Measurements from ENCODE around the gene TSKS. TPM values are rescaled to one million over a fixed set of nuclear protein-coding genes. Genes with fewer than 3 reads are reported as not detected.
A peak's percentile ranks its signal among the peaks of the same experiment; 100 is the strongest.

TSKS gene
- total RNA-seq, 5 donors from 2014 or later (not counting 1 experiment from before 2014, with no cell fraction given), result 0.23 to 4.1 (median 2.1) TPM

DNA sequence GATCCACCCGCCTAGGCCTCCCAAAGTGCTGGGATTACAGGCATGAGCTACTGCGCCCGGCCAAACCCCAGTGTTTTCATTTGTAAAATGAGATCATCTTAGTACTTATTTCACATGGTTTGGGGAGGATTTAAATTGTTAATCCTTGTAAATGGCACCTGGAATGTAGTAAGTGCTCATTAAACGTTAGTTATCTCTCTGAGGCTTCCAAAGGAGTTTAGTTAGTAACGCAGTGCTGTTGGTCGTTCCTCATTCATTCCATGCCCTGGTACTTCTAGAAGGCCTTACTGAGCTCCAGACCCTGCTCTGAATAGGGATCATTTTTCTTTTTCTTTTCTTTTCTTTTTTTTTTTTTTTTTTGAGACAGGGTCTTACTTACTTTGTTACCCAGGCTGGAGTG, 67.0 kb downstream of the TSKS start:
- H3K4me3 Mint-ChIP-seq, result no peak overlapping the region
- peaks cover 4 to 9% (median 6%) of the 10 kb centered on the region in 3 donors for H3K4me1 Mint-ChIP-seq
- ATAC-seq (replicated peaks in 1 of 4) (no peak), DNase-seq (no peak)
- ChIA-PET CTCF (no interaction called here), POLR2A (interaction anchor here (0.5 to 0.6 kb wide), 2 partner anchors 11 to 31 kb away, joined by 3 read pairs; partner anchors contain the start of genes BCL2L12 (in 1 of the 2) and IRF3 (in 1 of the 2))
- H3K4me3 ChIP-seq (ENCODE audit: control insufficient read depth in 1 of 2, extremely low read depth in 1 of 2, low read length in 1 of 2), result no peak overlapping the region
- no CpG with 5 or more reads among the region's 6 CpGs for WGBS (ENCODE audit: insufficient coverage)
- no peak overlapping the region for H3K27ac ChIP-seq (ENCODE audit: low read length)
- no peaks in the 10 kb centered on the region for H3K36me3 ChIP-seq (ENCODE audit: control insufficient read depth in 2 of 2, extremely low read depth in 1 of 2, insufficient read depth in 1 of 2, low read length in 1 of 2)
- no peaks in the 10 kb centered on the region for H3K9me3 Mint-ChIP-seq
- no peak overlapping the region for H3K27ac Mint-ChIP-seq
- H3K27me3 Mint-ChIP-seq, result peaks cover 0 to 18% of the 10 kb centered on the region in 2 donors
- H3K36me3 Mint-ChIP-seq, result no peaks in the 10 kb centered on the region
- H3K9me3 ChIP-seq, result no peaks in the 10 kb centered on the region
- peaks cover 4 to 8% of the 10 kb centered on the region in 2 experiments for H3K4me1 ChIP-seq (ENCODE audit: control insufficient read depth in 1 of 2, extremely low read depth in 1 of 2, insufficient read depth in 2 of 2, low read length in 2 of 2)
- H3K27me3 ChIP-seq (replicated peaks in 1 of 2; ENCODE audit: control insufficient read depth in 2 of 2, extremely low read depth in 1 of 2, insufficient read depth in 2 of 2, low read length in 1 of 2), result peaks cover 3 to 34% of the 10 kb centered on the region in 2 experiments

DNA sequence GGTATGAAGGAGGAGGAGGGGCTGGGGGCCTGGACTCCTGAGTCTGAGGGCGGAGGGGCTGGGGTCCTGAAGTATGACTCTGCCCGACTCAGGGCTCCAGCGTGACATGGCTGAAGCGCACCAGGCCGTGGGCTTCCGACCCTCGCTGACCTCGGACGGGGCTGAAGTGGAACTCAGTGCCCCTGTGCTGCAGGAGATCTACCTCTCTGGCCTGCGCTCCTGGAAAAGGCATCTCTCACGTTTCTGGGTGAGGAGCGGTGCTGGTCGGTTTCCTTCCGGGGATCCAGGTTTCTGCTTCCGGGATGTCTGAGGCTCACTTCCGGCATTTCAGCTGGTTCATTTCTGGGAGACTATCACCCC, 71.0 kb downstream of the TSKS start:
- H3K36me3 ChIP-seq (ENCODE audit: control insufficient read depth in 2 of 2, extremely low read depth in 1 of 2, insufficient read depth in 1 of 2, low read length in 1 of 2), result peaks cover under 1 to 6% of the 10 kb centered on the region in 2 donors
- H3K27ac ChIP-seq (ENCODE audit: low read length), result no peak overlapping the region
- ChIA-PET POLR2A (interaction anchor here in 1 of 2 donors (0.5 kb wide), 1 partner anchor 505 kb away, joined by 5 read pairs; no protein-coding TSS in a partner anchor), CTCF (no interaction called here)
- Mint-ChIP-seq H3K27me3 (peaks cover 13 to 26% of the 10 kb centered on the region in 2 donors), H3K27ac (no peak overlapping the region), H3K4me3 (peak overlapping the region in 1 of 3 donors; percentile 82), H3K9me3 (no peaks in the 10 kb centered on the region), H3K36me3 (peaks cover 3% of the 10 kb centered on the region), H3K4me1 (peaks cover 19 to 26% (median 25%) of the 10 kb centered on the region in 3 donors)
- no peak for ATAC-seq (replicated peaks in 1 of 4)
- WGBS (ENCODE audit: insufficient coverage), result 95% methylated on average over 16 of the region's 16 CpGs
- no peak for DNase-seq
- H3K4me1 ChIP-seq (ENCODE audit: control insufficient read depth in 1 of 2, extremely low read depth in 1 of 2, insufficient read depth in 2 of 2, low read length in 2 of 2), result peaks cover 4 to 27% of the 10 kb centered on the region in 2 experiments
- H3K4me3 ChIP-seq (ENCODE audit: control insufficient read depth in 1 of 2, extremely low read depth in 1 of 2, low read length in 1 of 2), result no peak overlapping the region
- peaks cover 5 to 46% of the 10 kb centered on the region in 2 experiments for H3K27me3 ChIP-seq (replicated peaks in 1 of 2; ENCODE audit: control insufficient read depth in 2 of 2, extremely low read depth in 1 of 2, insufficient read depth in 2 of 2, low read length in 1 of 2)
- H3K9me3 ChIP-seq, result no peaks in the 10 kb centered on the region

DNA sequence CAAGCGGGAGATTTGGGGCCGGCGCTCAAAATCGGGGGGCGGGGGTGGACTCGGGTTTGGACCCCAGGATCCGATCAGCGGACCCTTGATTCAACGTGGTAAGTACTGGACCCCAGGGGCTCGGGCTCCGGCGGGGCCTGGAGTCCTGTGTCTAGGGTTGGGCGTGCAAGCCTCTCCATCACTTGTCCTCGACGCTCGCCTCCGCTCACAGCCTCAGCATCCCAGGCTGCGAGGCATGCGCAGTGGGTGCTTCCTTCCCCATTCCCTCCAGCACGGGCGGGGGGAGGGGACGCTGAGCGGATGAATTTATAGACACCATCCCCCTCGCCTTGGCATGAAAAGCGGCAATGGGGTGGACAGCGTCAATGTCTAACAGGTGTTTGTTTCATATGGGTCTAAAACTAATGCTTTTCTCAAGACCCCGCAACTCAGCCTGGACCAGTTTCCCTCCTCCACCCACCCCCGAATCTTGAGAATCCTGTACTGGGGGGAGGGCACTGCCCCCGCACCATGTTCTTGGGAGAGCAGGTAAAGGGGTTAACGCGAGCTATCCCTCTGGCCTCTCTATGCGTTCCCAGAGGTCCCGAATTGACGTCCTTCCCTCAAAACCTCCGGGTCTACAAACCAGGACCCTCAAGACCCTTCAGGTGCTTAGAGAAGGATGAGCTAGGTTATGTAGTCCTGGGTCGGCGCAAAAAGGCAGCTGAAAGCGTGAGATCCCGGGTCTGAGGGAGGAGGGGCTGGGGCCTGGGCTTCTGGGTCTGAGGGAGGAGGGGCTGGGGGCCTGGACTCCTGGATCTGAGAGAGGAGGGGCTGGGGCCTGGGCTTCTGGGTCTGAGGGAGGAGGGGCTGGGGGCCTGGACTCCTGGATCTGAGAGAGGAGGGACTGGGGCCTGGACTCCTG, 71.6 kb downstream of the TSKS start:
- WGBS (ENCODE audit: insufficient coverage), result 18% methylated on average over 21 of the region's 39 CpGs
- Mint-ChIP-seq H3K4me3 (peak overlapping the region; percentile 82 to 89 (median 85)), H3K9me3 (no peaks in the 10 kb centered on the region), H3K27ac (peak overlapping the region in 1 of 2 donors; percentile 73), H3K4me1 (peaks cover 19 to 26% (median 25%) of the 10 kb centered on the region in 3 donors), H3K27me3 (peaks cover 13 to 26% of the 10 kb centered on the region in 2 donors), H3K36me3 (peaks cover 3% of the 10 kb centered on the region)
- Histone ChIP-seq H3K27ac (ENCODE audit: low read length) (no peak overlapping the region), H3K36me3 (ENCODE audit: control insufficient read depth in 2 of 2, extremely low read depth in 1 of 2, insufficient read depth in 1 of 2, low read length in 1 of 2) (peaks cover 4 to 10% of the 10 kb centered on the region in 2 donors), H3K27me3 (replicated peaks in 1 of 2; ENCODE audit: control insufficient read depth in 2 of 2, extremely low read depth in 1 of 2, insufficient read depth in 2 of 2, low read length in 1 of 2) (peaks cover 5 to 46% of the 10 kb centered on the region in 2 experiments), H3K4me1 (ENCODE audit: control insufficient read depth in 1 of 2, extremely low read depth in 1 of 2, insufficient read depth in 2 of 2, low read length in 2 of 2) (peaks cover 4 to 27% of the 10 kb centered on the region in 2 experiments), H3K9me3 (no peaks in the 10 kb centered on the region), H3K4me3 (ENCODE audit: control insufficient read depth in 1 of 2, extremely low read depth in 1 of 2, low read length in 1 of 2) (peak overlapping the region; percentile 52 to 60)
- ATAC-seq (replicated peaks in 1 of 4), result peak; percentile 34 to 59 (median 38)
- ChIA-PET POLR2A (no interaction called here), CTCF (no interaction called here)
- peak in 6 of 35 experiments; percentile 22 to 50 (median 30) for DNase-seq

DNA sequence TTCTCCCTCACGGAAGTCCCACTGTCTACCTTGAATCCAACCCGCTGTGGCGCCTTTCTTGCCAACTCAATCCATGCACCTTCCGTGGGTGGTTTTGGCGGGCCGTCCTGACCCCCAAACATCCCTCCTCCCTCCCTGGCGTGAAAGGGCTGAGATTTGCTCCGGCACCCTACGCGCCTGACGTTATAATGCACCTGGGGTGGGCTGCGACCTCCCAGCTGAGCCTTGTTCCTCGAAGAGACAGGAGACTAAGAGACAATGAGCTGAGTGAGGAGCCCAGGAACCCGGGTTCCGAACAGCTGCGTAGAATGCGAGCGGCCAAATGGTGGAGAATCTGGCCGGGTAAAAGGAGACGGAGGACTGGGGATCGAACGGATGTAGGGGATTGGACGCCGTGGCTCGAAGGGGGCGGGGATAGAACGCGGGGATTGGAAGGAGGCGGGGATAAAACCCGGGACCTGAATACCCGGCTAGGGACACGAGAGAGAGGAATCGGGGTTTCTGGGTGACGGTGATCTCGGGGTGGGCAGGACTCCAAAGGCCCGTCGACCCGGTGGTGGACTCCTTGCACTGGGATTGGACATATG, 72.4 kb downstream of the TSKS start, which contains the start of gene CPT1C:
TSS of gene CPT1C (plus strand) at position 461 of the 587 bp plus-strand sequence. CDS start 1,137 bp downstream, outside the sequence.
- Histone ChIP-seq H3K9me3 (no peaks in the 10 kb centered on the region), H3K36me3 (ENCODE audit: control insufficient read depth in 2 of 2, extremely low read depth in 1 of 2, insufficient read depth in 1 of 2, low read length in 1 of 2) (peaks cover 4 to 18% of the 10 kb centered on the region in 2 donors), H3K4me1 (ENCODE audit: control insufficient read depth in 1 of 2, extremely low read depth in 1 of 2, insufficient read depth in 2 of 2, low read length in 2 of 2) (peaks cover 4 to 27% of the 10 kb centered on the region in 2 experiments), H3K27ac (ENCODE audit: low read length) (no peak within 1 kb of the TSS), H3K27me3 (replicated peaks in 1 of 2; ENCODE audit: control insufficient read depth in 2 of 2, extremely low read depth in 1 of 2, insufficient read depth in 2 of 2, low read length in 1 of 2) (peaks cover 5 to 46% of the 10 kb centered on the region in 2 experiments), H3K4me3 (ENCODE audit: control insufficient read depth in 1 of 2, extremely low read depth in 1 of 2, low read length in 1 of 2) (peak within 1 kb of the TSS; percentile 52 to 60)
- ChIA-PET POLR2A (no interaction called here), CTCF (no interaction called here)
- peak within 1 kb of the TSS; percentile 73 for H3K27ac Mint-ChIP-seq
- peaks cover 19 to 26% (median 25%) of the 10 kb centered on the region in 3 donors for H3K4me1 Mint-ChIP-seq
- WGBS (ENCODE audit: insufficient coverage), result 5% methylated on average over 35 of the region's 38 CpGs
- H3K4me3 Mint-ChIP-seq, result peak within 1 kb of the TSS; percentile 82 to 89 (median 85)
- peaks cover 8% of the 10 kb centered on the region for H3K36me3 Mint-ChIP-seq
- H3K9me3 Mint-ChIP-seq, result no peaks in the 10 kb centered on the region
- peak; percentile 56 to 76 (median 72) for ATAC-seq (replicated peaks in 1 of 4)
- DNase-seq, result peak in 24 of 35 experiments; percentile 13 to 64 (median 44)
- peaks cover 13 to 26% of the 10 kb centered on the region in 2 donors for H3K27me3 Mint-ChIP-seq

DNA sequence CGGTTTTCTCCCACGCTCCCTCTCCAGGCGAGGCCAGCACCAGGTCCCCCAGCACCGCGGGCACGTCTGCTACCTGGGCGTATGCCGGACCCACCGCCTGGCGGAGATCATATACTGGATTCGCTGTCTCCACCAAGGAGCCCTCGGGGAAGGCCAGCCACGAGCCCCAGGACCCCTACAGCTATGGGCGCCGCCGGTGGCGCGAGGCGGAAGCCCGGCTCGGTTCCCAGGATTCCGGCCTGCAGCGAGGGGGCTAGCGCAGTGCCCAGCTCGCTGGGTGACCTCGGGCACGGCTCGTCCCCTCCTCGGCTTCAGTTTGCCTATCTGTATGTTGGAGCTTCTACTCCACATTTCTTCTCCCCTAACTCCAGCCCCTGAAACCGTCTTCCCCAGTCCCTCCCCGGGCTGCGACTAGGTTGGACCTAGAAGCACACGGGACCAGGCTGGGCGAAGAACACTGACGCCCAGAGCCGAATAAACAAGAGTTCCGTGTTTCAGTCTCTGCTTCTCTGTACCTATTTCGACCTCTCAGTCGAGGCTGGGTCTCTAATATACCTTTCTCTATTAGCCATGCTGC, 72.9 kb downstream of the TSKS start:
- Mint-ChIP-seq H3K4me1 (peaks cover 19 to 26% (median 25%) of the 10 kb centered on the region in 3 donors), H3K27me3 (peaks cover 13 to 26% of the 10 kb centered on the region in 2 donors), H3K36me3 (peaks cover 13% of the 10 kb centered on the region), H3K27ac (peak overlapping the region; percentile 73), H3K4me3 (peak overlapping the region; percentile 82 to 89 (median 85)), H3K9me3 (no peaks in the 10 kb centered on the region)
- peak overlapping the region; percentile 52 to 60 for H3K4me3 ChIP-seq (ENCODE audit: control insufficient read depth in 1 of 2, extremely low read depth in 1 of 2, low read length in 1 of 2)
- ChIA-PET CTCF (no interaction called here), POLR2A (no interaction called here)
- ATAC-seq (replicated peaks in 1 of 4), result peak in 3 of 4 experiments; percentile 16 to 17 (median 17)
- no peaks in the 10 kb centered on the region for H3K9me3 ChIP-seq
- peaks cover 5 to 46% of the 10 kb centered on the region in 2 experiments for H3K27me3 ChIP-seq (replicated peaks in 1 of 2; ENCODE audit: control insufficient read depth in 2 of 2, extremely low read depth in 1 of 2, insufficient read depth in 2 of 2, low read length in 1 of 2)
- WGBS (ENCODE audit: insufficient coverage), result 42% methylated on average over 39 of the region's 39 CpGs
- H3K27ac ChIP-seq (ENCODE audit: low read length), result no peak overlapping the region
- H3K4me1 ChIP-seq (ENCODE audit: control insufficient read depth in 1 of 2, extremely low read depth in 1 of 2, insufficient read depth in 2 of 2, low read length in 2 of 2), result peaks cover 4 to 27% of the 10 kb centered on the region in 2 experiments
- peaks cover 4 to 23% of the 10 kb centered on the region in 2 donors for H3K36me3 ChIP-seq (ENCODE audit: control insufficient read depth in 2 of 2, extremely low read depth in 1 of 2, insufficient read depth in 1 of 2, low read length in 1 of 2)
- DNase-seq, result no peak
